Osteoblast (primary cell): ENCODE data around the gene ZDHHC8. TPM values are rescaled to one million over a fixed set of nuclear protein-coding genes. Genes with fewer than 3 reads are reported as not detected.

Source experiments
- DNase-seq: peaks from one replicate; pipeline ENCODE4 v3.0.0; 2011; ENCODE audit warnings: low spot score, mixed read lengths; ENCODE audit not compliant: insufficient read length; ENCODE audit errors: missing footprints
- H2AFZ ChIP-seq: 2 replicates; pipeline ENCODE4 v1.6.0; 2011; ENCODE audit warnings: mild to moderate bottlenecking, low read length
- H3K27ac ChIP-seq: 2 replicates; pipeline ENCODE4 v1.5.1; 2011; ENCODE audit warnings: mild to moderate bottlenecking, low read depth, low read length, moderate library complexity
- H3K27me3 ChIP-seq: 2 replicates; pipeline ENCODE4 v1.6.0; 2012; ENCODE audit warnings: mild to moderate bottlenecking, control low read depth, inconsistent platforms, low read length, moderate library complexity; ENCODE audit not compliant: insufficient read depth
- H3K36me3 ChIP-seq: 2 replicates; pipeline ENCODE4 v1.5.1; 2011; ENCODE audit warnings: mild to moderate bottlenecking, low read length, control low read depth, moderate library complexity; ENCODE audit not compliant: insufficient read depth
- H3K4me1 ChIP-seq: 2 replicates; pipeline ENCODE4 v1.5.1; 2011; ENCODE audit warnings: mild to moderate bottlenecking, low read length, control low read depth, moderate library complexity; ENCODE audit not compliant: insufficient read depth
- H3K4me2 ChIP-seq: 2 replicates; pipeline ENCODE4 v1.6.0; 2011; ENCODE audit warnings: mild to moderate bottlenecking, low read length; ENCODE audit not compliant: insufficient read depth
- H3K4me3 ChIP-seq: fragments of 200-600 bp; sonication (generic); 3 replicates; pipeline ENCODE4 v1.5.1; 2012; ENCODE audit warnings: mild to moderate bottlenecking, low read length, inconsistent platforms; ENCODE audit not compliant: insufficient read depth
- H3K79me2 ChIP-seq: 2 replicates; pipeline ENCODE4 v1.6.0; 2012; ENCODE audit warnings: mild to moderate bottlenecking, low read length, control low read depth, inconsistent platforms; ENCODE audit not compliant: insufficient read depth
- H3K9me3 ChIP-seq: 2 replicates; pipeline ENCODE4 v1.5.1; 2011; ENCODE audit warnings: low read depth, low read length, control low read depth
- H4K20me1 ChIP-seq: 2 replicates; pipeline ENCODE4 v1.6.0; 2012; ENCODE audit warnings: mild to moderate bottlenecking, low read length, control low read depth; ENCODE audit not compliant: insufficient read depth
- CTCF ChIP-seq: IDR thresholded peaks from 2 replicates; pipeline ENCODE4 v1.5.1; 2011; ENCODE audit warnings: mild to moderate bottlenecking, low read depth, low read length, moderate library complexity; ENCODE audit errors: extremely low read depth
- total RNA-seq: library from RNA; depleted of rRNA; stranded (reverse); fragments of >200 nt; gene quantifications from 2 replicates; pipeline ENCODE4 v1.2.3, GENCODE V29; 2012

ZDHHC8 gene
- total RNA-seq, 1 donor, result 9.8 TPM

- no peak overlapping the region for H3K4me3 ChIP-seq
- no peak overlapping the region for H2AFZ ChIP-seq
- no peaks in the 10 kb centered on the region for H3K27me3 ChIP-seq
- no peaks in the 10 kb centered on the region for H3K4me1 ChIP-seq
- H4K20me1 ChIP-seq, result no peaks in the 10 kb centered on the region
- no peak for TF ChIP-seq CTCF
- H3K27ac ChIP-seq, result no peak overlapping the region
- no peak overlapping the region for H3K4me2 ChIP-seq
- H3K79me2 ChIP-seq, result no peaks in the 10 kb centered on the region
- H3K36me3 ChIP-seq, result no peaks in the 10 kb centered on the region
- H3K9me3 ChIP-seq, result no peaks in the 10 kb centered on the region
- no peak for DNase-seq
These were observed 56.4 kb downstream of the ZDHHC8 start for GRCh38 chr22:20187777-20188566.

- Histone ChIP-seq H3K4me3 (no peak overlapping the region), H3K4me1 (no peaks in the 10 kb centered on the region), H4K20me1 (no peaks in the 10 kb centered on the region), H3K36me3 (no peaks in the 10 kb centered on the region), H3K27ac (no peak overlapping the region), H3K9me3 (no peaks in the 10 kb centered on the region), H3K79me2 (no peaks in the 10 kb centered on the region), H3K4me2 (no peak overlapping the region), H3K27me3 (no peaks in the 10 kb centered on the region), H2AFZ (no peak overlapping the region)
- no peak for TF ChIP-seq CTCF
- no peak for DNase-seq
These were observed 56.9 kb downstream of the ZDHHC8 start for GRCh38 chr22:20188567-20188877.

GRCh38 chr22:20191000-20191515 is 59.5 kb downstream of the ZDHHC8 start:
- Histone ChIP-seq H3K27me3 (no peaks in the 10 kb centered on the region), H3K4me3 (no peak overlapping the region), H3K4me2 (no peak overlapping the region), H3K79me2 (no peaks in the 10 kb centered on the region), H2AFZ (no peak overlapping the region), H4K20me1 (no peaks in the 10 kb centered on the region), H3K4me1 (no peaks in the 10 kb centered on the region), H3K9me3 (no peaks in the 10 kb centered on the region), H3K27ac (no peak overlapping the region), H3K36me3 (no peaks in the 10 kb centered on the region)
- no peak for DNase-seq
- no peak for TF ChIP-seq CTCF

- Histone ChIP-seq H3K4me3 (no peak overlapping the region), H3K4me2 (no peak overlapping the region), H3K36me3 (no peaks in the 10 kb centered on the region), H4K20me1 (no peaks in the 10 kb centered on the region), H2AFZ (no peak overlapping the region), H3K27me3 (no peaks in the 10 kb centered on the region), H3K9me3 (no peaks in the 10 kb centered on the region), H3K27ac (no peak overlapping the region), H3K79me2 (no peaks in the 10 kb centered on the region), H3K4me1 (no peaks in the 10 kb centered on the region)
- no peak for DNase-seq
- TF ChIP-seq CTCF, result no peak
These were observed 60.2 kb downstream of the ZDHHC8 start for GRCh38 chr22:20191803-20192202.
